Activated naive CD4-positive, alpha-beta T cell (primary cell): ENCODE measurements around the gene SUSD6.
A peak's percentile ranks its signal among the peaks of the same experiment; 100 is the strongest.
"Not testable (repeated sequence)": the region's sequence is repeated elsewhere in the genome, so short reads cannot be mapped to it uniquely, and the experiment has no call there.

Experiments
- DNase-seq, 4 experiments: peaks; one replicate each; lab custom pipeline; 2025; lab: John Stamatoyannopoulos, UW

Gene SUSD6

GRCh38 chr14:69593018-69593677, 18.2 kb upstream of the SUSD6 start:
- no peak for DNase-seq

GRCh38 chr14:69594846-69595245, 16.6 kb upstream of the SUSD6 start:
- DNase-seq: no peak

- DNase-seq: no peak
Observed at GRCh38 chr14:69595336-69595735, 16.1 kb upstream of the SUSD6 start.

GRCh38 chr14:69599431-69599830, 12.0 kb upstream of the SUSD6 start:
- not testable (repeated sequence) for DNase-seq

GRCh38 chr14:69600304-69600891, 11.0 kb upstream of the SUSD6 start:
- no peak for DNase-seq

- DNase-seq: no peak
Observed at GRCh38 chr14:69605738-69606137, 5.7 kb upstream of the SUSD6 start.

GRCh38 chr14:69606258-69607184, 4.9 kb upstream of the SUSD6 start:
- no peak for DNase-seq

- DNase-seq: no peak
Observed at GRCh38 chr14:69610020-69610873, 1.1 kb upstream of the SUSD6 start.

GRCh38 chr14:69610874-69611171, 573 bp upstream of the SUSD6 start:
- DNase-seq: no peak

GRCh38 chr14:69612014-69612782, 802 bp downstream of the SUSD6 start:
- DNase-seq: peak in 3 of 4 experiments; percentile 3 to 20 (median 7)

GRCh38 chr14:69612783-69613130, 1.4 kb downstream of the SUSD6 start:
- DNase-seq: no peak

GRCh38 chr14:69613312-69614073, 2.1 kb downstream of the SUSD6 start:
- no peak for DNase-seq

- DNase-seq: no peak
Observed at GRCh38 chr14:69614592-69614991, 3.2 kb downstream of the SUSD6 start.

- no peak for DNase-seq
Observed at GRCh38 chr14:69615121-69615495, 3.7 kb downstream of the SUSD6 start.

GRCh38 chr14:69615496-69616407, 4.4 kb downstream of the SUSD6 start:
- DNase-seq: peak in 1 of 4 experiments; percentile 22

- DNase-seq: no peak
Observed at GRCh38 chr14:69616408-69616773, 5.0 kb downstream of the SUSD6 start.

GRCh38 chr14:69617796-69618195, 6.4 kb downstream of the SUSD6 start:
- no peak for DNase-seq

- DNase-seq: no peak
Observed at GRCh38 chr14:69619012-69619411, 7.6 kb downstream of the SUSD6 start.

- no peak for DNase-seq
Observed at GRCh38 chr14:69620211-69620611, 8.8 kb downstream of the SUSD6 start.

- no peak for DNase-seq
Observed at GRCh38 chr14:69620981-69621380, 9.6 kb downstream of the SUSD6 start.
